HG03066 (cell line): ENCODE results near the gene GPC6.
"Not testable (repeated sequence)": the region's sequence is repeated elsewhere in the genome, so short reads cannot be mapped to it uniquely, and the experiment has no call there.

Experiments
- ATAC-seq: cut with Tn5 transposase; IDR thresholded peaks from one replicate; pipeline ENCODE4 v1.9.1; 2021; ENCODE audit warnings: low read depth; ENCODE audit not compliant: unreplicated experiment

The GPC6 gene

GRCh38 chr13:94343687-94344086 is 1117.1 kb downstream of the GPC6 start:
- ATAC-seq: not testable (repeated sequence)

DNA sequence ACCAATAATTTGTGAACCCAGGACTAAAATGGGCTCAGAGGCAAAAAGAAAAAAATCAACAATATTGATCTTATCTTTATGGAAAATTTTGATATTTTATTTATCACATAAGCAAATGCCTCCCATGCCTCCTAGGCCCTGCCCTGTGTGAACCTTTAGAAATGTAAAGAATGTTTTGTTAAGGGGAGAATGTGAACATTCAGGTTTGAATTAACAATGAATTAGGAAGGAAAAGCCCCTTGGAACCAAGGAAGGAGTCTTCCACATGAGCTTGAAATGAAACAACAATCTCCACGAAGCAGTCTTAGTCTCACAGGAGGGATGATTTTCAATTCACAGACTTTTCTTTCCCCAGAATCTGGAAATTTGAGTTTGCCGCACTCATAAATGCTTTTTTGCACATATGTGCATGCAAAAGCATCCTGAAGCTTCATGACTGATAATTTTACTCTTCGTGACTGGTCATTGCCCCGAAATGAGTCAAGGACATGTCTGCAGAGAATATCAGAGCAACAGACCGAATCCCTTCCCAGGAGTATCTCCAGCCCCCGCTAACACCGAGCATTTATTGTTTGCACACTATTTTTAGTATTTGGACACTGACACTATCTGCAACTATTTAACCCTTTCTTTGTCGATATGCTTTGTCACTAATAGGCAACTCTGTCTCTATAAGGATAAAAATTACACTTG is 1117.7 kb downstream of the GPC6 start:
- no peak for ATAC-seq

DNA sequence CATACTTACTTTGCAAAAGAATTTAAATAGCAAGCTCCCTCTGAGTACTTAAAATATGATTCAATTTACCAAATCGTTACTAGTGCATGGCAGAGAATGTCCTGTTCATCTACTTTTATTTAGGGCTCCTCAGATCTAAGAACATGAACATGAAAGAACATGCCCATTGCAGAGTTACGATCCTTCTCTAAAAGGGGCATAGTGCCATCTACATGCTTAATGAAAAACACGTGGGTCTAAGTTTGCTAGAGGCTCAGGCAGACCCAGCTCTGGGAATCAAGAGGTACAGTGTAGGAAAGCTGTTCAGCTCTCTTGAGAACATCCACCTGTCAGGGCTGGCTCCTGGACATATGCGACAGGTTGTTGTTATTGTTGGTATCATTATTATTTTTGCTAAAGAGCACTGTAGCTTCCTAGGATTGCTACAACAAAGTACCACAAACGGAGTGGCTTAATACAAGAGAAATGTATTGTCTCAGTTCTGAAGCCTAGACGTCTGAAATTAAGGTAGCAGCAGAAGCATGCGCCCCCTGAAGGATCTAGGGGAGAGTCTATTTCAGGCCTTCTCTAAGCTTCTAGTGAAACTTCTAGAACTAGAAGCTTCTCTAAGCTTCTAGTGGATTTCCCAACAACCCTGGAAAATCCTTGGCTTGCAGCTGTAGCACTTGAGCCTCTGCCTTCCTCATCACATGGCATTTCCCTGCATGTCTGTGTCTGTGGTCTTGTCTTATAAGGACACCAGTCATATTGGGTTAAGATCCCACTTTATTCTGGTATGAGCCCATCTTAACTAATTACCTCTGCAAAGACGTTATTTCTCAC is 1119.0 kb downstream of the GPC6 start:
- ATAC-seq: no peak

DNA sequence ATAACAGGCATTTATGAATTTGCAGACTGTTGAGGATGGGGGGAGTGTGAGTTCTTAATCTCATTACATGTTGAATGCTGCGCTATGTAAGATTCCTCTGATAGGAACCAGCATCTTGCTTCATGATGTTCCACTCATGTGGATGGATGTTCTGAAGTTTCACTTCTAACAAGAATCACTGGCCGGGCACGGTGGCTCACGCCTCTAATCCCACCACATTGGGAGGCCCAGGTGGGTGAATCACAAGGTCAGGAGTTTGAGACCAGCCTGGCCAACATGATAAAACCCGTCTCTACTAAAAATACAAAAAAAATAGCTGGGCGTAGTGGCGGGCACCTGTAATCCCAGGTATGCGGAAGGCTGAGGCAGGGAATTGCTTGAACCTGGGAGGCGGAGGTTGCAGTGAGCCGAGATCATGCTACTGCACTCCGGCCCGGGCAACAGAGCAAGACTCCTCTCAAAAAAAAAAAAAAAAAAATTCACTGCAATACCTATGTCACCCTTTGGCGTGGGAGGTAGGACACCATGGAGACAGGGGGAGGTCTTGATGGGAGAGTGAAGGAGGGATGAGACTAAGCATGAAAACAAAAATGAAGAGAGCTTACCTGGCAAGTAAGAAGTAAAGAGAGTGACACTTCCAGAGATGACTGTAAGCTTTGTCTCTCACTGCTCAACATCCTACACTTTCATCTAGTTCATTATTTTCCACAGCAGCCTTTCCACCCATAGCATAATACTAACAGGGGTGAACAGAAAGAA is 1119.8 kb downstream of the GPC6 start:
- no peak for ATAC-seq

GRCh38 chr13:94351292-94351990 is 1124.8 kb downstream of the GPC6 start:
- ATAC-seq: no peak

- ATAC-seq: no peak
Measured at GRCh38 chr13:94352057-94352456, 1125.5 kb downstream of the GPC6 start.

GRCh38 chr13:94353167-94353710 is 1126.6 kb downstream of the GPC6 start:
- ATAC-seq: no peak

GRCh38 chr13:94359875-94360274 is 1133.3 kb downstream of the GPC6 start:
- no peak for ATAC-seq

- ATAC-seq: peak; percentile 97
Measured at GRCh38 chr13:94362411-94362909, 1135.9 kb downstream of the GPC6 start.

DNA sequence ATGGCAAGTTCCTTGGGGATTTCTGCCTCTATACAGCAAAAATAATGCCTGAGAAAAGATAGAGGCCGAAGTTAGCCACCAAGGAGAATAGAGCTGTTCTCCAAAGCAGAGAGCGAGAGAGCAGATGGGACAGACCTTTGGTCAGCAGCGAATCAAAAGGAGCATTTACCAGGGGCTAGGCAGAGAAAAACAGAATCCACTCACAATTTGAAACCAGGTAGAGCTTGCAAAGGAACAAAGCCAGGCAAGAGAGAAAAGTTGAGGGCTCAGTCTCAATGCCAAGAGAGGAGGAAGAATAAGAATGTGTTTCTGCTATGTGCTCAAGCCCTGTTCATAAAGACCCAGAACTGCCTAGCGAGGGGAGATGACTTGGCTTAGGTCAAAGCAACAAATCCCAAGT is 1140.1 kb downstream of the GPC6 start:
- no peak for ATAC-seq

- ATAC-seq: no peak
Measured at GRCh38 chr13:94369972-94370436, 1143.4 kb downstream of the GPC6 start.

DNA sequence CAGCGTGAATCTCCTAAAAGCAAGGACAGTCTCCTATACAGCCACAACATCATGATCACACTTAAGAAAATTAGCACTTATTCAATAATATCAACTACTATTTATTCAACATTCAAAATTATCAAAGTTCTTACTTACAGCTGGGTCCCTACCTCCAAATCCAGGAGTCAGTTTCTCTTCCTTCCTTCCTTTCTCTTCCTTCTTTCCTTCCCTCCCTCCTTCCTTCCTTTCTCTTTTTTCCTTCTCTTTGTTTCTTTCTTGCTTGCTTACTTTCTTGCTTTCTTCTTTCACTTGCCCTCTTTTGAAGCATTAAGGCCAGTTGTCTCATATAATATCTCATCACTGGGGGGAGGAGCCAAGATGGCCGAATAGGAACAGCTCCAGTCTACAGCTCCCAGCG is 1145.2 kb downstream of the GPC6 start:
- ATAC-seq: no peak

GRCh38 chr13:94382517-94382916 is 1155.9 kb downstream of the GPC6 start:
- no peak for ATAC-seq

GRCh38 chr13:94382960-94383359 is 1156.4 kb downstream of the GPC6 start:
- ATAC-seq: no peak

DNA sequence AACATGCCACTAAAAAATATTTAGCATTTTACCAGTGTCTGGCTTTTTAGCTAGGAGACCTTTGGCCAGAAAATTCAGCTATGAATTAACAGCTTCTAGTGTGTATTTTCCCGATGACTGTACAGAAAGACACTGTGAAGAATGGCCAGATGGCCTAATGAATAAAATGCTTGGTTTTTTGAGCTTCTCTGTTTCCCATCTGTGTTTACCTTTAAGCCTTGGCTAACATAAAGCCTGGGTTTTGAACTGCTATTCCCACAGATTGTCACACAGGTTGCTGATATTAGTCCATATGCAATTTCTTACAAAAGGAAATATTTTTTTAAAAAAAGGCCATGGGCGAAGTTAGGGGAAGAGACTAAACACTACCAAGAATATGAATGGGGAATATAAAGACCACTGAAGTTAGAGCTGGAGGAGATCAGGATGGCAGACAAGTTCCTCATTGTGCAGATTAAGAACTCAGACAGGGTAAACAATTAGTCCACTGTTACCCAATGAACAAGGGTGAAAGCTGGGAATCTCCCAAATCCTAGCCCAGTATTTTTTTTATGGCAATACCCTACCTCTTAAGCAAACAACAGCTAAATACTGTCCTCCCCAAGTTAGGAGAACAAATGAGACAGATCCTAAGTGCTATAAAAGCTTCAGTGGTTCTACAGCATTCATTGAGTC is 1157.8 kb downstream of the GPC6 start:
- ATAC-seq: no peak

DNA sequence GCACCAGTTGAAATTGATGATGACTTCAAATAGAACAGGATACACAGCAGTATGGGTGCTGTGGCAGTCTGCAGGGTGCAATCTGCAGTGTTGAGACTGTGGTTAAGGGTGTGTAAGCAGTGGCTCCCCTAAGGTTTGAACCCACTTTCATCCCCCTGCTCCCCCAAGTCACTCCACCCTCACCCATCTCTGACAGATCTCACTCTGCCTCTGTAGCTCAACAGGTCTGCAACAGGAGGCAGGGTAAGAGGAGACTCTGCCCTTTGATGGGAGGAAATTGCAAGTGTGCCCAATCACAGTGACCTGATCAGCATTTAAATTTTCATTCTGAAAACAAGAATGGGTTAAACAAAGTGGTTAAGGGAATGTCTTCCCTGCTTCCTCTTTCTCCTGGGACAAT is 1160.4 kb downstream of the GPC6 start:
- no peak for ATAC-seq

- no peak for ATAC-seq
Measured at GRCh38 chr13:94389604-94390351, 1163.2 kb downstream of the GPC6 start.

DNA sequence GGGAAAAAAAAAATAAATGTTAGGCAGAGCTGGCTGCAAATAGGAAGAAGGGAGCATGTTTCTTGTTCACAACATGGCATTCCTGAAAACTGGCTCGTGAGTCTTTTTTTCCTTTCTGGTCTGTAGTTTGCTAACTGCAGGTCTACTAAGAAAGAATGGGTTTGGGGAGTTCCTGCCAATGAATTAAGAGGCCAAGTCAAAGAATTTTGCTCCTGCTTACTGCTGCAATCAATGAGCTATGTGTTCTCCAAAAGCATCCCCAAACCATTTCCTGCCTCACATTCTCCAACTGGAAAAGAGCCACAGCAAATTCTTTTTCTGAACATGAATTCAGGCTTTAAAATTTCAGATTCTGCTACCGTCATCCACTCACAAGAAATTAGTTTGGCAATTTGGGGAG is 1164.3 kb downstream of the GPC6 start:
- ATAC-seq: no peak

GRCh38 chr13:94394723-94395122 is 1168.1 kb downstream of the GPC6 start:
- no peak for ATAC-seq
